T-helper 1 cell treated with Interleukin-12 subunit alpha and Interleukin-12 subunit beta and Interleukin-4 antibody, amounts not matched to agents 30 ng/mL and 1 ng/mL, for 36 hours (primary cell): ENCODE results near the gene PIGBOS1. TPM values are rescaled to one million over a fixed set of nuclear protein-coding genes. Genes with fewer than 3 reads are reported as not detected.

ENCODE experiments used
- intact Hi-C: fragments of 100-400 bp; cut with micrococcal nuclease; formaldehyde crosslinking; loops from one replicate; pipeline ENCODE4 v1.15.1; 2024
- total RNA-seq: library from RNA; stranded (reverse); gene quantifications from 2 replicates; pipeline ENCODE4 v1.2.3, GENCODE V29; 2022

The PIGBOS1 gene
- total RNA-seq, 1 donor from 2014 or later: 10.2 TPM

DNA sequence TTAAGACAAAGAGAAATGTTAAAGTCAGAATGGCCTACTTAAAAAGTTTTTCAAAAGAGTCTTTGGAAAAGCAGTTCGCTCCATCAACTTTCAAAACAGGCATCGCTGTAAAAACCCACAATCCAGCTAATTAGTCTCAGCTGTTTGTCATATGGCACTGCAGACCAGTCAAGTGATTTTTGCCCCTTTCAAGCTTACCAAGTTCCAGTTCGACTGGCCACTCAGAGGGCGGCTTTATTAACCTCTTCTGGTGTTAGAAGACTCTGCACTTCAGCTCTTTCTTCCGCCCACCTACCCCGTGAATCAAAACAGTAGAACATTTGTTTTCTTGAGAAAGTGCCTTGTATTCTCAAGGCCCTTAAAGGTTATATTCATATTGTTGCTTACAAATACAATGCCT is 48.6 kb downstream of the PIGBOS1 start:
- intact Hi-C loops: loop anchor here (10.0 kb wide), 1 partner anchor 975 kb away; the partner anchor contains the start of gene RFX7

DNA sequence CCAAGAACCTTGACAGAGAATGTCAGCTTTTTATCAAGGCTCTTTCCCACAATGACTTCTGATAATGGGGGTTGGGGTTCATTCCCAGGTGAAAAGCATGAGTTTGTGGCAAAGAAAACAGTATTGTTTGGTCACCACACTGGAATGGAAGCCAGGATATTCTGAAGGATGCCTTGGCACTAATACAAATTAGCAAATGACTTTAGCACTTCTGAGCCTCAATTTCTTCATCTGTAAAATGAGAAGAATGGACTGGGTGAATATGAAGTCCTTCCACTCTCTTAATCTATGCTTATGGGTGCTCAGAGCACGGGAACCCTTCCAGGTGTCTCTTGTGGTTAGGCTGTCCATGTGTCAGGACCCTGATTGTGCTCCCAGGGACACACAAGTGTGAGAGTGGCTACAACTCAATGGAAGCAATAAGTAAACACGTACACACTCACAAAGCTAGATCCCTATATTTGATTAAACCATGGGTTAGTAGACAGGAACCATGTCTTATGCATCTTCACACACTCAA is 50.7 kb downstream of the PIGBOS1 start:
- intact Hi-C loops: loop anchor here (10.0 kb wide), 1 partner anchor 1467 kb away; the partner anchor contains the start of gene ZNF280D

DNA sequence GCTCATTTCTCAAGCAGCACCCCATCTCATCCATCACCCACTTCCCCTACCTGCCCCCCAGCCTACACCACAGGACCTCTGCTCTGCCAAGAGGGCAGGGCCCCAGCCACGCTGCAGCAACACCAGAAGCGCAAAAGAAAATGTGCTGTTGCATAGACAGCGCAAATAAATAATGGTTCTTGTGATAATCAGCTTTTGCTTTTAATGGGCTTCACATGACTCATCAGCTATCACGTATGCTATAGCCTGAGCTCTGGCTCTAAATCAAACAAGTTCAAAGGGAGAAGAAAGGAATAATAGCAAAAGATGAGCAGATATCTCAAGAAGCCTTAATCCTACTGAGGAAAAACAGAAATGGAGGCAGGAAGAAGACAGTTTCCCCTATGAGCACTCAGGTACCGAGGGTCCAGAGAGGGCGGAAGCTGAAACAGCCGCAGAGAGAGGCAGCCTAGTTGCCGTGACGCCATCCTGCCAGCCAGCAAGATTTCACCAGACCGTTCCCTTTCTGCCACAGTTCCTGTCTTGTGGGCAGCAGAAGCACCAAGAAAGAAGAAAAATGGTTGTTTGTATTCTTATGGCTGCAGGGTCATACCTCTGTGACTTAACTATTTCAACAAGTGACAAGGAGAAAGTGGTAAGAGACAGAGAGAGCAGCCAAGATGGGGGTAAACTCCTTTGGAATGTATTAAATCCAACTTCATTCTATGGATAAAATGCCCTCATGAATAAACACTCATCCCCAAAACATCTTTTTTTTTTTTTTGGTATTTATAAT is 51.3 kb downstream of the PIGBOS1 start:
- intact Hi-C loops: loop anchor here (1.0 to 10.0 kb wide), 6 partner anchors 10 to 1467 kb away; partner anchors contain the start of gene ZNF280D

Other genes with a start within 250 kb of the PIGBOS1 start
- gene RSL24D1, start 122.2 kb downstream of the PIGBOS1 start, total RNA-seq: 71.5 and 74.0 TPM in 2 replicates
- 82.6 and 85.3 TPM in 2 replicates for gene RAB27A, start 29.3 kb downstream of the PIGBOS1 start, total RNA-seq
- 24.8 and 28.8 TPM in 2 replicates for gene PIGB, start 99 bp upstream of the PIGBOS1 start, total RNA-seq
- 21.7 and 26.2 TPM in 2 replicates for gene CCPG1, start 89.2 kb upstream of the PIGBOS1 start, total RNA-seq
- gene PIERCE2, start 89.4 kb upstream of the PIGBOS1 start, total RNA-seq: not detected in 2 replicates
- gene DNAAF4, start 189.1 kb upstream of the PIGBOS1 start, total RNA-seq: not detected in 2 replicates